Erythroblast (primary cell): Measurements from ENCODE around the gene TBXA2R.

Experiments
- GATA1 ChIP-seq: IDR thresholded peaks from 2 replicates; pipeline ENCODE4 v1.6.1; 2011; ENCODE audit warnings: low read depth, mild to moderate bottlenecking, control low read depth, low read length, moderate library complexity
- POLR2A ChIP-seq: IDR thresholded peaks from 2 replicates; pipeline ENCODE4 v1.6.1; 2011; ENCODE audit warnings: mild to moderate bottlenecking, low read length

DNA sequence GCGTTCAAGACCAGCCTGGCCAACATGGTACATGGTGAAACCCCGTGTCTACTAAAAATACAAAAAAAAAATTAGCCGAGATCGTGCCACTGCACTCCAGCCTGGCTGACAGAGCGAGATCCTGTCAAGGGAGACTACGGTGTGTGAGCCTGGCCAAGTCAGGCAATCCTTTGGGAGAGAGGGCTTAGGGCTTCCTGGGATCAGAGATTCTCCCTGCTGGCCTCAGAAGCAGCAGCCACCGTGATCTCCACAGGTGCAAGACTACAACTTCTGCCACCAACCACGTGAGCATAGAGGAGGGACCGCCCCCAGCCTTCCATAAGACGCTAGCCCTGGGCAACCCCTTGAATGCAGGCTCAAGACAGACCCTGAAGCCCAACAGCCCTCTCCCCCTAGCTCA is 56.9 kb downstream of the TBXA2R start:
- TF ChIP-seq POLR2A = no peak
- no peak for TF ChIP-seq GATA1
